Measurements from ENCODE around the gene BMP8A. TPM values are rescaled to one million over a fixed set of nuclear protein-coding genes. Genes with fewer than 3 reads are reported as not detected.
A peak's percentile ranks its signal among the peaks of the same experiment; 100 is the strongest.

BMP8A gene
- polyA plus RNA-seq, 1 donor (not counting 4 experiments of a cell fraction or from before 2014, with no cell fraction given), result not detected

DNA sequence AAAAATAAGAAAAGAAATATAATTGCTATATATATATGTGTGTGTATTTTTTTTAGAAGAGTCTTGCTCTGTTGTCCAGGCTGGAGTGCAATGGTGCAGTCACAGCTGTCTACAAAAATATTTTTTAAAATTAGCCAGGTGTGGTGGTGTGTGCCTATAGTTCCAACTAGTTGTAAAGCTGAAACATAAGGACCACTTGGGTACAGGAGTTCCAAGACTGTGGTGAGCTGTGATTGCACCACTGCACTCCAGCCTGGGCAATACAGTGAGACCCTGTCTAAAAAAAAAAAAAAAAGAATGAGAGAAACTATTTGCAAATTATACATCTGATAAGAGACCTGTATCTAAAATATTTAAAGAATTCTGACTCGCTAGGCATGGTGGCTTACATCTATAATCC is 42.0 kb downstream of the BMP8A start:
- H3K9ac ChIP-seq (ENCODE audit: control insufficient read depth, extremely low read depth, insufficient read depth, low read length), result no peak overlapping the region
- no peak for DNase-seq (ENCODE audit: low read depth, low spot score)
- H3K27ac ChIP-seq (ENCODE audit: control insufficient read depth, insufficient read depth, low read length), result no peak overlapping the region
- H3K27me3 ChIP-seq (ENCODE audit: control insufficient read depth, extremely low read depth, insufficient read depth, low read length), result no peaks in the 10 kb centered on the region
- no peak overlapping the region for H3K4me2 ChIP-seq (ENCODE audit: control insufficient read depth, extremely low read depth, insufficient read depth, low read depth, low read length)
- no peaks in the 10 kb centered on the region for H3K9me1 ChIP-seq (ENCODE audit: control insufficient read depth, extremely low read depth, insufficient read depth, low read length)
- no peaks in the 10 kb centered on the region for H3K79me2 ChIP-seq (ENCODE audit: control insufficient read depth, insufficient read depth, low read length)
- dilution Hi-C loops (cut with MboI; ENCODE audit: extremely low pct_ligation_motif_present, low sequenced_read_pairs), result no loop called here
- no peaks in the 10 kb centered on the region for H3K9me3 ChIP-seq (ENCODE audit: control insufficient read depth, low read depth, low read length)
- TF ChIP-seq, protein P1, sequence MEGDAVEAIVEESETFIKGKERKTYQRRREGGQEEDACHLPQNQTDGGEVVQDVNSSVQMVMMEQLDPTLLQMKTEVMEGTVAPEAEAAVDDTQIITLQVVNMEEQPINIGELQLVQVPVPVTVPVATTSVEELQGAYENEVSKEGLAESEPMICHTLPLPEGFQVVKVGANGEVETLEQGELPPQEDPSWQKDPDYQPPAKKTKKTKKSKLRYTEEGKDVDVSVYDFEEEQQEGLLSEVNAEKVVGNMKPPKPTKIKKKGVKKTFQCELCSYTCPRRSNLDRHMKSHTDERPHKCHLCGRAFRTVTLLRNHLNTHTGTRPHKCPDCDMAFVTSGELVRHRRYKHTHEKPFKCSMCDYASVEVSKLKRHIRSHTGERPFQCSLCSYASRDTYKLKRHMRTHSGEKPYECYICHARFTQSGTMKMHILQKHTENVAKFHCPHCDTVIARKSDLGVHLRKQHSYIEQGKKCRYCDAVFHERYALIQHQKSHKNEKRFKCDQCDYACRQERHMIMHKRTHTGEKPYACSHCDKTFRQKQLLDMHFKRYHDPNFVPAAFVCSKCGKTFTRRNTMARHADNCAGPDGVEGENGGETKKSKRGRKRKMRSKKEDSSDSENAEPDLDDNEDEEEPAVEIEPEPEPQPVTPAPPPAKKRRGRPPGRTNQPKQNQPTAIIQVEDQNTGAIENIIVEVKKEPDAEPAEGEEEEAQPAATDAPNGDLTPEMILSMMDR (optimal IDR thresholded peaks at IDR 0.05 in 1 of 3, IDR thresholded peaks at IDR 0.05 in 1 of 3, conservative IDR thresholded peaks at IDR 0.05 in 1 of 3; ENCODE audit: extremely low read depth in 1 of 3, insufficient read depth in 2 of 3, low read length in 3 of 3), result no peak
- TF ChIP-seq EZH2 (IDR thresholded peaks at IDR 0.05; ENCODE audit: low read length), result no peak
- H3K4me1 ChIP-seq (ENCODE audit: control insufficient read depth, extremely low read depth, insufficient read depth, low read length), result no peaks in the 10 kb centered on the region
- no peak overlapping the region for H2AFZ ChIP-seq (ENCODE audit: control insufficient read depth, low read length)
- no peaks in the 10 kb centered on the region for H4K20me1 ChIP-seq (ENCODE audit: control insufficient read depth, extremely low read depth, insufficient read depth, low read length)
- no peak overlapping the region for H3K4me3 ChIP-seq (ENCODE audit: control insufficient read depth in 2 of 3, extremely low read depth in 1 of 3, insufficient read depth in 2 of 3, low read depth in 1 of 3, low read length in 3 of 3)
- peaks cover 10 to 15% of the 10 kb centered on the region in 2 experiments for H3K36me3 ChIP-seq (ENCODE audit: control insufficient read depth in 2 of 2, extremely low read depth in 1 of 2, insufficient read depth in 2 of 2, low read length in 2 of 2)
- no peak for FAIRE-seq

DNA sequence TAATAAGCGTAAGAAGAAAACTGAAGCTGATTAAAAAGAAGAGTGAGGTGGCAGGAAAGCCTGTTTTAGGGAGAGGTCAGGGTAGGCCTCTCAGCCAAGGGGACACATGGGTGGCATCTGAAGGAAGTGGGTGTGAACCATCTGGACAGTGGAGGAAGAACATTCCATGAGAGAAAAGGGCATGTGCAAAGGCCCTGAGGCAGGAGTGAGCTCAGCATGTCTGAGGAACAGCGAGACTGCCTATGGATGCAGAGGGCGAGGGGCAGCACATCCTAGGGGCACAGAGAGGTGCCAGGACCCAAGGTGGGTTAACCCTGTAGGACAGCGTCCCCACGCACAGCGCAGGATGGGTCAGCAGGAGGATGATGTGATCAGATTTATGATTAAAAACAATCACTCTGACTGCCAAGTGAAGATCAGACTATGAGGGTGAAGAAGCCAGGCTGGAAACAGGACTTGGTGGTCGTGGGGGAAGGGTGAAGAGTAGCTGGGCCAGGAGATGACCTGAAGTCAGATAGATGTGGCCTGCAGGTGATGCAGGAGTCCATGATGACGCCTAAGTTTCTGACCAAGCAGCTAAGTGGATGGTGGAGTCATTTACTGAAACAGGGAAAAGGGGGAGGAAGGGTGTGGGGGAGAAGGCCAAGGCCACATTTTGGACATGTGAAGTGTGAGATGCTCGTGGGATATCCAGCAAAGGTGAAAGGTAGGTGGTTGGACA is 47.3 kb downstream of the BMP8A start:
- Histone ChIP-seq H3K4me1 (ENCODE audit: control insufficient read depth, extremely low read depth, insufficient read depth, low read length) (no peaks in the 10 kb centered on the region), H3K27me3 (ENCODE audit: control insufficient read depth, extremely low read depth, insufficient read depth, low read length) (no peaks in the 10 kb centered on the region), H3K79me2 (ENCODE audit: control insufficient read depth, insufficient read depth, low read length) (no peaks in the 10 kb centered on the region), H3K9me1 (ENCODE audit: control insufficient read depth, extremely low read depth, insufficient read depth, low read length) (no peaks in the 10 kb centered on the region), H3K27ac (ENCODE audit: control insufficient read depth, insufficient read depth, low read length) (no peak overlapping the region), H4K20me1 (ENCODE audit: control insufficient read depth, extremely low read depth, insufficient read depth, low read length) (no peaks in the 10 kb centered on the region), H3K9ac (ENCODE audit: control insufficient read depth, extremely low read depth, insufficient read depth, low read length) (no peak overlapping the region), H3K36me3 (ENCODE audit: control insufficient read depth in 2 of 2, extremely low read depth in 1 of 2, insufficient read depth in 2 of 2, low read length in 2 of 2) (peaks cover 16 to 21% of the 10 kb centered on the region in 2 experiments), H3K4me2 (ENCODE audit: control insufficient read depth, extremely low read depth, insufficient read depth, low read depth, low read length) (no peak overlapping the region), H2AFZ (ENCODE audit: control insufficient read depth, low read length) (no peak overlapping the region), H3K4me3 (ENCODE audit: control insufficient read depth in 2 of 3, extremely low read depth in 1 of 3, insufficient read depth in 2 of 3, low read depth in 1 of 3, low read length in 3 of 3) (no peak overlapping the region), H3K9me3 (ENCODE audit: control insufficient read depth, low read depth, low read length) (no peaks in the 10 kb centered on the region)
- FAIRE-seq (peak; percentile 9), DNase-seq (ENCODE audit: low read depth, low spot score) (no peak)
- dilution Hi-C loops (cut with MboI; ENCODE audit: extremely low pct_ligation_motif_present, low sequenced_read_pairs), result no loop called here
- TF ChIP-seq, protein P1 (optimal IDR thresholded peaks at IDR 0.05 in 1 of 3, IDR thresholded peaks at IDR 0.05 in 1 of 3, conservative IDR thresholded peaks at IDR 0.05 in 1 of 3; ENCODE audit: extremely low read depth in 1 of 3, insufficient read depth in 2 of 3, low read length in 3 of 3), result no peak
- TF ChIP-seq EZH2 (IDR thresholded peaks at IDR 0.05; ENCODE audit: low read length), result no peak

Data from keratinocyte (primary cell).